GM21717 (cell line): ENCODE results near the gene THSD4.

Source experiments
- ATAC-seq: cut with Tn5 transposase; IDR thresholded peaks from one replicate; pipeline ENCODE4 v1.9.1; 2021; ENCODE audit warnings: mild to moderate bottlenecking, moderate library complexity; ENCODE audit not compliant: unreplicated experiment

Gene THSD4

GRCh38 chr15:71753346-71753745, 638.1 kb downstream of the THSD4 start:
- no peak for ATAC-seq

DNA sequence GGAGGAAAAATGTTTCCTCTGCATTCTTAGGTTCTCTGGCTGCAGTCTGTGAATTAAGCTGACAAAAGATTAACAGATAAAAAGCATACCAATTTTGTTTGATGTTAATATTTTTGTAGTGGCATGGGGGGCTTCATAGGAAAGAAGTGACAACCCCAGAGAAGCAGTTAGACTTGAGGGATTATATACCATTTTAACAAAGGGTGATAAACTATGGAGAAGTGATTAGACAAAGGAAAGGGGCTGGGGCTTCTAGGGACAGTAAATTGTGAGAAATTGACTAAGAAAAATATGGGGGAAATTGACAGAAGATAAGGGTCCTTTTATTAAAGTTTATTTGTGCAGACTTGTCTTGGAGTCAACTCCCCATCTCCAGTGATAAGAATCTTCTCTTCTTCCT, 639.4 kb downstream of the THSD4 start:
- no peak for ATAC-seq

DNA sequence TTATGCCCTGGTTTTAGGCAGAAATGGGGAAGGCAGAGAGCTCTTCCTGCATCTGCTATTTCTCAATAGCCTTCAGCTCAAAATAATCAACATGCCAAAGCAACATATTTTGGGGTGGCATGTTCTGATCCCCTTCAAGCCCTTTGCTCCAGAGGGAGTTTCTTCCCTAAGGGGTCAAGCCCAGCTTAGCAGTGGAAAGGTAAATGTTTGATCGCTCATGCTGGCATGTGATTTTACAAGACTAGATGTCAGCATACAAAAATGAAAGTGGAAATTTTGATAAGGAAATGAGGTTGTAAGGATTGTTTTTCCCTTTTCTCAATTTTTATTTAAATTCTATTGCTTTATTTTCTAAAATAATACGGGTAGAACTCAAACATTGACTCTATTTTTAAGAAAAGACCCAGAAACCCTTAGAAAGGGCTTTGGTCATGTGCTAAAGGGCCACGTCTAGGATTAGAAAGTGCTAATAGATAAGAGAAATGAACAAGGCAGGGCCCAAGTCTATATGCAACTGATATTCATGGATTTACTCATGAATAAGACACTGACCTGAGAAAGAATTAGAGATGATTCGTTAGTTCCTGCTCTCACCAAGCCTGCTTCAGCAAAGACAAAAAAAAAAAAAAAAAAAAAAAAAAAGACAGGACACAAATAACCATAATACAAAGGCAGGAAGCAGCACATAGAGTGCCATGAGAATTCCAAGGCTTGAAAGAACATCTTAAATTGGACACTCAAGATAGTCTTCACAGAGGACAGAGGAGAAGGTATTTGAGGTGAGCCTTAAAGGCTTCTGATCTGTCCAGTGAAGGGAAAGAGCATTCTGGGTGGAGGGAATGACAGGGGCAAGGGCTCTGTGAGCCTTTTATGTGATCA, 640.1 kb downstream of the THSD4 start:
- ATAC-seq: no peak

GRCh38 chr15:71756599-71757352, 641.5 kb downstream of the THSD4 start:
- ATAC-seq: no peak

DNA sequence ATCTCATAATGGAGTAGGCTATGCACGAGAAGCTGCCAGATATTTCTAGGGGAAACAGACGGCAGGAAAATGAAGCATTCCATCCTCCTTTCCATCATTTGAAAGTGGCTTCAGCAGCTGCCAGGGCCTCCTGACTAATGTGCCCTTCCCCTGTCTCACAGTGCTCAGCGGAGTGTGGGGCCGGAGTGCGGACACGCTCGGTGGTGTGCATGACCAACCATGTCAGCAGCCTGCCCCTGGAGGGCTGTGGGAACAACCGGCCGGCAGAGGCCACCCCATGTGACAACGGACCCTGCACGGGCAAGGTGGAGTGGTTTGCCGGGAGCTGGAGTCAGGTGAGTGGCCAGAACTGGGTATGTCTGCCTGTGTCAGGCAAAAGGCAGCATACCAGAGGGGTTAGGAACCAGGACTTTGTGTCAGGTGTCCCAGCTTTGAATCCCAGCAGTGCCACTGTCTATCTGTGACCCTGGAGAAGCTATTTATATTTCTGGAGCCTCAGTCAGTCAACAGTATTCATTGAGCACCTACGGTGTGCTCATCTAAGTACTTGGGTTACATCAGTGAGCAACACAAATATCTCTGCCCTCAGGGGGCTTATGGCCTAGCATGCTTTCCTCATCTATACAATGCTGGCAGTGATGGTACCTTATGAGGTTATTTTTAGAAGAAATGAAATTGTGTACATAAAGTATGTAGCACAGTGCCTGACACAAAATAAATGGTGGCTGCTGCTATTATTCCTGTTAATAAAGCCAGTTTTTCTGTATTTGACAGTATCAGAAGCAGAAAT, 642.7 kb downstream of the THSD4 start:
- no peak for ATAC-seq

GRCh38 chr15:71758711-71759110, 643.4 kb downstream of the THSD4 start:
- ATAC-seq: no peak

- no peak for ATAC-seq
Measured at GRCh38 chr15:71760852-71761251, 645.6 kb downstream of the THSD4 start.

DNA sequence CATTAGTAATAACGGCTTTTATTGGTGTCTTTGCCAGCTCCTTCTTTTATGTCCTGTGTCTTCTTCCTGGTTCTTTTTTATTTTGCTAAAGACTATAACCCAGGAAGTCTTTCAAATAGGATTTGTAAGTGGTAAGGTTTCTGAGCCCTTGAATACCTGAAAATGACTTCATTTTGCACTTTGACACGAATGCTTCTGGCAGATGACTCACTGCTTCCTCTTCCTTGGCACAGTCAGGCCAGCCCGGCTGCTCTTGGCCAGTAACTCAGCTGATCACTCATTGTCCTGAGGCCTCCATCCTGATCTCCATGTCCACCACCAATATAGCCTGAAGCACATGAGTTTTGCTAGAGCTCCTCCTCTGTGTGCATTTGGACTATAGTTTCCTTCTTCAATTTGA, 646.4 kb downstream of the THSD4 start:
- ATAC-seq: no peak

DNA sequence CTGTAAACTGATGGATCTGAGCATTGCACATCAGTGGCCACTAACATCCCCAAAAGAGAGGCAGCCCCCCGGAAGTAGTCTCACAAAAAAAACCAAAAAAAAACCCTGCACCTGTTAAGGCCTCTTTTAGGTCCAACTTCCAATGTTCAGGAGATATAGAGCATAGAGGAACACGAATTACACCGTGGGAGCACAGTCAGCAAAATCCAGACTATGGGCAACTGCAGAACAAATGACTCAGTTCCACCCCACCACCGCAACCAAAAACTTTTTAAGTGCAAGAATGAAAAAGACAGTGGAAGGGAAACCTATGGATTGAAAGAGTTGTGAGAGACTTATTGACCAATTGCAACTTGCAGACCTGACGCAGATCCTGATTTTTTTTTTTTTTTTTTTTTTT, 652.9 kb downstream of the THSD4 start:
- ATAC-seq: no peak

GRCh38 chr15:71773206-71773859, 658.1 kb downstream of the THSD4 start:
- ATAC-seq: no peak

- ATAC-seq: no peak
Measured at GRCh38 chr15:71775856-71776255, 660.6 kb downstream of the THSD4 start.

DNA sequence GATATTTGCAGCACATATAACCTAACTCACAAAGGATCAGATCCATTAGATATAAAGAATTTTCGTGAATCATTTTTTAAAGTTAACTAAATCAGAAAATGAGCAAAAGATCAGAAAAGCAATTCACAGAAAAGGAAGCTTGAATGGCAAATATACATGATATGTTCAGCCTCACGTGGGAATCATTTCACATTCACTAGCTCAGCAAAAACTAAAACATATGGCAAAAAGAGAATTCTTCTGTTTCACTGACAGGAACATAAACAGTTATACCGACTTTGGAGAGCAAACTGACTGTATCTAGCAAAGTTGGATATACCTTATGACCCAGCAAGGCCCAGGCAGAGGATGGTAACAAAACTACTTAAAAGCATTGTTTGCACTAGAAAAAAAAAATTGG, 661.0 kb downstream of the THSD4 start:
- no peak for ATAC-seq

DNA sequence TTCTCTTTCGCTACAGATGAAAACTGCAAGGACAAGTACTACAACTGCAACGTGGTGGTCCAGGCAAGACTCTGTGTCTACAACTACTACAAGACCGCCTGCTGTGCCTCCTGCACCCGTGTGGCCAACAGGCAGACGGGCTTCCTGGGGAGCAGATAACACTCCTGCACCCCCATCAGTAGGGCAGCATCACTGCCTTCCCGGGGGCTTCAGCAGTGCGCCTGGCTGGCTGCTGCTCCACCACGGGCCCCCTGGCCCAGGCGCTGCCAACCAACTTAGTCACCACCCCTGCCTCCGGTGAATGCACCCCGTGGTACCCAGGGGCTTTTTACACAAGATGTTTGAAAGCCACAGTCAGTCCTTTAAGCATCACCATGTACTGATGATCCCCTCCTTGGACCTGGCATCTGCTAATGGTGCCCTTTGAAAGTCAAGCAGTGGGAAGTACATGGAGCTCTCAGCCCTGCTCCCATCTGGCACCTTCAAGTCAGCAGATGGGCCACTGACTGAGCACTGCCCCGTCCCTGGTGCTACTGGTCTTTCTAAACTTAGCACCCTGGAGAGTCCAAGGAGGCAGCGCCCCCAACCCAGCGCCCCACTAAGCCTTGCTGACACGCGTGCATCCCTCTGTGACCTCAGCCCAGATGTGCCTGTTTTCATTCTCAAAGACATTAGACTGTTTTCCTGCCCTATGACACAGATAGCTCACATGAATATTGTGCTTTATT, 662.1 kb downstream of the THSD4 start:
- no peak for ATAC-seq

DNA sequence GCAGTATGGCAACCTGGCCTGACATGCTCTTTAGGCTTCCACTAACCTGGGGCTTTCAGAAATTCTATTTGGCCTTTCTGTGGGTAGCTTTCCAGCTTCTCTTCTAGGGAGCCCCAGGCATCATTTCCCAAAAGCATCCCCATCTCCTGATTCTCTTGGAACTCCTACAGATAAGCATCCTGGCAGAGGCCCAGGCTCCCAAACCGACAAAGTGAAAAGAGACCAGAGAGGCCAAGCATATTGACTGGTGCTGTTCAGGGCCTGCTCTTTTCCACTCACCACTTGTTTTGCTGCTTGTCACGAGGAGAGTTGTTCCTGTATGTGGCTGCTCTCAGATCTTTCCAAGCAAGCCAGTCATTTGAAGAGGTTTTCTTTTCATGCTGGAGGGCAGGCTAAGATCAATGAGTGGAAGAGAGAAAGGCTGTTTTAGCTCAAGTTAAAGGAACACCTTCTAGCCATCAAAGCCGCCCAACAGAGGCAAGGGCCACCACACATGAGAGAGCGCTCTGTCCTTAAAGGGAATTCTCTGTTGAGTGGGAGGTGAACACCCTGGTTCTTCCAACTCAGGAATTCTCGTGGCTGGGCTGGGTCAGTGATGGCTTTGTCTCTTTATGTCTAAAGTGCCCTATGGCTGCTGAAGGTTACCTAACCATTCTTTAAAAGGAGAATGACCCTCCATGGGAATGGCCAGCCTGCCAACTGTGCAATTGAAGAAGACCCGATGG, 664.0 kb downstream of the THSD4 start:
- ATAC-seq: no peak

DNA sequence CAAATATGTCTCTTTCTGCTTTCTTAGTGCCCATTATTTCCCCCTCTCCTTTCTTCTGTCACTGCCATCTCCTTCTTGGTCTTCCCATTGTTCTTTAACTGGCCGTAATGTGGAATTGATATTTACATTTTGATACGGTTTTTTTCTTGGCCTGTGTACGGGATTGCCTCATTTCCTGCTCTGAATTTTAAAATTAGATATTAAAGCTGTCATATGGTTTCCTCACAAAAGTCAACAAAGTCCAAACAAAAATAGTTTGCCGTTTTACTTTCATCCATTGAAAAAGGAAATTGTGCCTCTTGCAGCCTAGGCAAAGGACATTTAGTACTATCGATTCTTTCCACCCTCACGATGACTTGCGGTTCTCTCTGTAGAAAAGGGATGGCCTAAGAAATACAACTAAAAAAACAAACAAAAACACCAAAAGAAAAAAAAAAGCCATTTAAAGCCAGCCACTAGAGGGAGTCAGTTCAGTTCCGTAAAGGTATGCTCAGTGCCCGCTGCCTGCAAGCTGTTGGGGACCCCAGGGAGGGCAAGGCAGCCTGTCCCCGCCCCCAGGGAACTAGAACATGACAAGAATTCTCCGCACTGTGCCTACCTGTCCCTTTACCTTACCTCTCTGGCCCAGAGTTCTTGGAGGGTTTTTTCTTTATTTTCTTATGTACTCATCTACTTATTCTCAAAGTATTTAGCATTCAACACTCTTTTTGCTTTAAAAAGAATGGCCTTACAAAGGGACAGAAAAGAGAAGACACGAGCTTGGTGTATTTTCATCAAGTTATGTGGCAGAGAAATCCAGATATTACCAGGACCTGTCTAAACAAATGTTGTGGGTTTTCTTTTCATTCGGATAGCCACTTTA, 665.1 kb downstream of the THSD4 start:
- ATAC-seq: no peak

DNA sequence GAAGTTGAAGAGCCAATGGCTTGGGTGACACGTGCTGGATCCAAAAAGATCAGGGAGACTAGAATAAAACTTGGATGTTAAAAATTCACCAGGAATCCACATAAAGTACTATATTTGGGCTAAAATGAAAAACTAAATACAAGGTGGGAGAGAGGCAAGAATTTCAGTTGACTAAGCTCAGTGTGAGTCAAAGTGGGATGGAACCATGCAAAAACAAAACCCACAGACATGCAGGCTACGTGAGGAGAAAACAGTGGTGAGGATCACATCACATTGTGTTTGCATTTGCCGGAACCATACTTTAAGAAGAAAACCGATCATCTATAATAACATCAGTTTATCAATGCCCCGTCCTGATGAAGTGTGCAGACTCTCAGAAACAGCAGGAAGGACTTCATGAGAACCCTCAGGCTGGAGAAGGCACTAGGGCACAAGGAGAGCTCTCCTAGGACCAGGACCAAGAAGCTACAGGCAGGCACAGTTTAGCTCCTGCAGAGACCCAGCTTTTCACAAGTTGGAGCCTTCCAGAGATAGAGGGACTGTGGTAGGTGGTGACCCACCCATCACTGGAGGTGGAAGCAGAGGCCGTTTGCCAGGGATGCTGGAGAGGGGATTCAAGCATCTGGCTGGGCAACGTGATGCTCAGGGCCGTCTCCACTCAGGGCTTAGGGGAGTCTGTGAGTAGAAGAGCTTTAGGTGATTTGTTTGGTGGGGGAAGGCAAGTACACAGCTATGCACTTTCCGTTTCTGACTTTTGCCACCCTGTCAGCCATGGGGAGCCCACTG, 666.1 kb downstream of the THSD4 start:
- ATAC-seq: no peak

DNA sequence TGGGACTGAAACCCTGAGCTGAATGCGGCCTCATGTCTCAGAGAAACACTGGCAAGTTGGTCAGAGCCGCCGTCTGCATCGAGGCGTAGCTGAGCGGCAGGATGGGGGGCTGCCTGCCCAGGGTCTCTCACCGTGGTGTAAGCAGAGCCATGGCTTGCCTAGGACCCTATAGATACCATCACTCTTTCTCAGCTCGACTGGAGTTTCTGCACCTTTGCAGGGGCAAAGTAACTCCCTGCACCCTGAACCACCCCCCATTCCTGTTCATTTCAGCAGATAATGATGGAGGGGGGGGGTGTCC, 666.6 kb downstream of the THSD4 start:
- no peak for ATAC-seq
